Renal cortical epithelial cell (primary cell): ENCODE measurements around the gene FAM83C. TPM values are rescaled to one million over a fixed set of nuclear protein-coding genes. Genes with fewer than 3 reads are reported as not detected.
A peak's percentile ranks its signal among the peaks of the same experiment; 100 is the strongest.

ENCODE experiments used
- DNase-seq: peaks from one replicate; pipeline ENCODE4 v3.0.0-alpha.2; 2011; ENCODE audit warnings: low read depth
- total RNA-seq: library from RNA; depleted of rRNA; stranded (reverse); fragments of >200 nt; gene quantifications from 2 replicates; pipeline ENCODE4 v1.2.3, GENCODE V29; 2014

FAM83C gene
- total RNA-seq, 1 donor from 2014 or later = not detected

- DNase-seq = peak; percentile 80
Observed at GRCh38 chr20:35284267-35284991, 7.8 kb downstream of the FAM83C start, which contains the start of gene EIF6. TSS of gene EIF6 (minus strand) at chr20:35284772. CDS start at chr20:35284487, 285 bp downstream.

- DNase-seq = no peak
Observed at GRCh38 chr20:35283441-35284266, 8.6 kb downstream of the FAM83C start.

GRCh38 chr20:35281506-35282101, 10.6 kb downstream of the FAM83C start:
- no peak for DNase-seq

GRCh38 chr20:35280523-35280922, 11.7 kb downstream of the FAM83C start:
- no peak for DNase-seq

- no peak for DNase-seq
Observed at GRCh38 chr20:35279533-35280174, 12.6 kb downstream of the FAM83C start.

GRCh38 chr20:35279040-35279439, 13.2 kb downstream of the FAM83C start:
- DNase-seq = no peak

GRCh38 chr20:35277531-35278395, 14.5 kb downstream of the FAM83C start, which contains the start of gene MMP24OS:
TSS of gene MMP24OS (minus strand) at chr20:35278122. CDS start at chr20:35277929, 193 bp downstream.
- peak; percentile 63 for DNase-seq

- DNase-seq = no peak
Observed at GRCh38 chr20:35277127-35277526, 15.1 kb downstream of the FAM83C start.

- no peak for DNase-seq
Observed at GRCh38 chr20:35276408-35276807, 15.8 kb downstream of the FAM83C start.

- DNase-seq = no peak
Observed at GRCh38 chr20:35275741-35276251, 16.4 kb downstream of the FAM83C start.

- no peak for DNase-seq
Observed at GRCh38 chr20:35274172-35275092, 17.8 kb downstream of the FAM83C start.

- no peak for DNase-seq
Observed at GRCh38 chr20:35273449-35274171, 18.6 kb downstream of the FAM83C start.

- peak; percentile 66 for DNase-seq
Observed at GRCh38 chr20:35271904-35272303, 20.3 kb downstream of the FAM83C start.

- DNase-seq = no peak
Observed at GRCh38 chr20:35271073-35271882, 20.9 kb downstream of the FAM83C start.

GRCh38 chr20:35270021-35270902, 22.0 kb downstream of the FAM83C start:
- no peak for DNase-seq

- peak; percentile 61 for DNase-seq
Observed at GRCh38 chr20:35269055-35269781, 23.0 kb downstream of the FAM83C start.
